Measurements from ENCODE around the gene IL21R.
A peak's percentile ranks its signal among the peaks of the same experiment; 100 is the strongest.

Gene IL21R

DNA sequence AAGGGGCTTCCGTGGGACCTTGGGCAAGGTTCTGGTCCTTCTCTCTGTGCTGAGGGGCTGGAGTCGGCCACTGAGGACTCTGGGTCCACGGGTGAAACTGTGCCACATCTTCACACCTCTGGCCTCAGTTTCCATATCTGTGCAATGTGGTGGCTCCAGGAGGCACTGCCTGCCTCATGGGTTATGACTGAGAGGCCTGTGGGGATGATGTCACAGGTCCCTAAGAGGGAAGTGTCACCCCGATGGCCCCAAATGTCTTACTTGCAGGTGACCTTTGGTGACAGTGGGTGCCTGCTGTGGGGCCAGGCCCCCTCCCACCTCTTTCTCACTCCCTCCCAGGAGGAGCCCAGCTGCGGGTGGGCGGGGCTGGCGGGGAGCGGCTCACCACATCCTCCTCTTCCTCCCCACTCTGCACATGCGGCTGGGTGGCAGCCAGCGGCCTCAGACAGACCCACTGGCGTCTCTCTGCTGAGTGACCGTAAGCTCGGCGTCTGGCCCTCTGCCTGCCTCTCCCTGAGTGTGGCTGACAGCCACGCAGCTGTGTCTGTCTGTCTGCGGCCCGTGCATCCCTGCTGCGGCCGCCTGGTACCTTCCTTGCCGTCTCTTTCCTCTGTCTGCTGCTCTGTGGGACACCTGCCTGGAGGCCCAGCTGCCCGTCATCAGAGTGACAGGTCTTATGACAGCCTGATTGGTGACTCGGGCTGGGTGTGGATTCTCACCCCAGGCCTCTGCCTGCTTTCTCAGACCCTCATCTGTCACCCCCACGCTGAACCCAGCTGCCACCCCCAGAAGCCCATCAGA is at the start of gene IL21R:
Gene IL21R, plus strand, starts transcription at position 407 of the 801 bp plus-strand sequence. CDS start 27,898 bp downstream, outside the sequence.
- Histone ChIP-seq H4K20me1 (peaks cover 0 to 34% (median 0%) of the 10 kb centered on the region in 11 experiments; a peak in 5 of 22 replicates), H3K4me1 (peaks cover 96 to 100% (median 99%) of the 10 kb centered on the region in 10 experiments), H3K27ac (peak within 1 kb of the TSS; percentile 49 to 85 (median 79)), H3K4me2 (peak within 1 kb of the TSS; percentile 83 to 97 (median 94)), H3K27me3 (peaks cover 0 to 17% (median 0%) of the 10 kb centered on the region in 11 experiments; a peak in 6 of 22 replicates), H3K4me3 (peak within 1 kb of the TSS; percentile 35 to 75 (median 58); a peak in 19 of 20 replicates), H3K9ac (peak within 1 kb of the TSS; percentile 50 to 84 (median 75)), H3K36me3 (peaks cover 0 to 6% (median 0%) of the 10 kb centered on the region in 11 experiments; a peak in 1 of 22 replicates), H3K9me3 (replicated peaks in 1 of 11) (peaks cover 0 to 5% (median 3%) of the 10 kb centered on the region in 11 experiments; a peak in 10 of 22 replicates)
- TF ChIP-seq Cebpa-rat (IDR thresholded peaks at IDR 0.05), result no peak

DNA sequence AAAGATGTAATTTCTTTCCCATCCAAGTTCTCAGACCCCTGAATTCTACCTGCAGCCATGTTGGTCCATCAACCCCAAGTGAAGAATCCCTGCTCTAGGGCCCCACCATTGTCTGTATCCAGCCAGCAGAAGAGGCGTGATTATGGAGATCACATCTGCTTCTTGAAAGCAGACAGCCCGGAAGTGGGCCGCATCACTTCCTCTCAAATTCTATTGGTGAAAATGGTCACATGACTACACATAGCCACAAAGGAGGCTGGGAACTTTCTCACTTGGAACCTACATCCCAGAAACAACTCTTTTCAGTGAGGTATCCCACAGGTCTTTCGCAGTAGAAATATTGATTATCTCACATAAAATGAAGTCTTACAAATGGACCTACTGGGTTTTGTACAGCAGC is 48.1 kb upstream of the IL21R start:
- no peak overlapping the region for H3K4me2 ChIP-seq
- H4K20me1 ChIP-seq, result peaks cover 0 to 20% (median 0%) of the 10 kb centered on the region in 11 experiments; a peak in 5 of 22 replicates
- H3K27me3 ChIP-seq, result no peaks in the 10 kb centered on the region
- H3K9ac ChIP-seq, result no peak overlapping the region
- TF ChIP-seq Cebpa-rat (IDR thresholded peaks at IDR 0.05), result no peak
- H3K4me1 ChIP-seq, result 0 out of 20 replicates have a peak, but pooled peaks cover 0 to 1% (median 0%) of the 10 kb centered on the region in 10 experiments
- peaks cover 0 to 17% (median 7%) of the 10 kb centered on the region in 11 experiments; a peak in 13 of 22 replicates for H3K9me3 ChIP-seq (replicated peaks in 1 of 11)
- no peak overlapping the region for H3K4me3 ChIP-seq
- peaks cover 32 to 100% (median 92%) of the 10 kb centered on the region in 11 experiments for H3K36me3 ChIP-seq
- H3K27ac ChIP-seq, result no peak overlapping the region

DNA sequence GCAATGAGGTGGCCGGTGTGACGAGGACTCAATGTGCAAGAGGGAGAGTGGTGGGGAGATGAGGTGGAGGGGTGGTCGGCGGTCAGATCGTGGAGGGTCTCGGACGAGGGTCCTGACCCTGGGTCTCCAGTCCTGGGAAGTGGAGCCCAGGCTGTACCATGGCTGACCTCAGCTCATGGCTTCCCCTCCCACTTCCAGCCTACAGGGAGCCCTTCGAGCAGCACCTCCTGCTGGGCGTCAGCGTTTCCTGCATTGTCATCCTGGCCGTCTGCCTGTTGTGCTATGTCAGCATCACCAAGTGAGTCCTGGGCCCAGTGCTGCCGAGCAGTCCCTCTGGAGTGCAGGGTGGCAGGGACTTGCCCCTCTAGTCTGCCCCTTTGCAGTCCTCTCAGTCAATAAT is 46.4 kb upstream of the IL21R start:
- TF ChIP-seq Cebpa-rat (IDR thresholded peaks at IDR 0.05), result no peak
- Histone ChIP-seq H3K9me3 (replicated peaks in 1 of 11) (peaks cover 0 to 21% (median 9%) of the 10 kb centered on the region in 11 experiments; a peak in 14 of 22 replicates), H3K4me2 (no peak overlapping the region), H3K4me1 (0 out of 20 replicates have a peak, but pooled peaks cover 0 to 5% (median 0%) of the 10 kb centered on the region in 10 experiments), H3K27ac (no peak overlapping the region), H4K20me1 (peaks cover 0 to 20% (median 0%) of the 10 kb centered on the region in 11 experiments; a peak in 4 of 22 replicates), H3K9ac (no peak overlapping the region), H3K27me3 (no peaks in the 10 kb centered on the region), H3K4me3 (no peak overlapping the region), H3K36me3 (peaks cover 40 to 100% (median 90%) of the 10 kb centered on the region in 11 experiments)

DNA sequence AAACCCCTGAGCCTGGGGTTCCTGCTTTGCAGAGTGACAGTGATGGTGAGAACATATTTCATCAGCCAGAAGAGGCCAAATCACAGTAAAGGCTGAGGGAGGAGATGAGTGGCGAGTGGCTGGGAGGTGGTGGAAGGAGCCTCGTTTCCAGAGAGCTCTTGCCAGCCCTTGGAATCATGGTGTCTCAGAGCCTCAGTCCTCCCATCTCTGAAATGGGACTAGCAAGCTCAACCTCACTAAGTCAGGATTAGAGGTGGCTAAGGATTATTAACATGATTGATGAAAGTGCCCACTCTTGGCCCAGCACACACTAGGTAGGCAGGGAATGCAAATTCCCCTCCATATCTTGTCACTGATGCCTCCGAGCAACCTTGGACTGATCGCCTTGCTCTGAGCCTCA is 45.2 kb upstream of the IL21R start:
- Histone ChIP-seq H3K4me3 (no peak overlapping the region), H3K27me3 (no peaks in the 10 kb centered on the region), H3K4me1 (peaks cover 0 to 5% (median 0%) of the 10 kb centered on the region in 10 experiments; a peak in 1 of 20 replicates), H4K20me1 (peaks cover 0 to 23% (median 0%) of the 10 kb centered on the region in 11 experiments; a peak in 5 of 22 replicates), H3K9ac (no peak overlapping the region), H3K4me2 (no peak overlapping the region), H3K36me3 (peaks cover 36 to 100% (median 90%) of the 10 kb centered on the region in 11 experiments), H3K9me3 (replicated peaks in 1 of 11) (peaks cover 0 to 18% (median 9%) of the 10 kb centered on the region in 11 experiments; a peak in 13 of 22 replicates), H3K27ac (no peak overlapping the region)
- no peak for TF ChIP-seq Cebpa-rat (IDR thresholded peaks at IDR 0.05)

DNA sequence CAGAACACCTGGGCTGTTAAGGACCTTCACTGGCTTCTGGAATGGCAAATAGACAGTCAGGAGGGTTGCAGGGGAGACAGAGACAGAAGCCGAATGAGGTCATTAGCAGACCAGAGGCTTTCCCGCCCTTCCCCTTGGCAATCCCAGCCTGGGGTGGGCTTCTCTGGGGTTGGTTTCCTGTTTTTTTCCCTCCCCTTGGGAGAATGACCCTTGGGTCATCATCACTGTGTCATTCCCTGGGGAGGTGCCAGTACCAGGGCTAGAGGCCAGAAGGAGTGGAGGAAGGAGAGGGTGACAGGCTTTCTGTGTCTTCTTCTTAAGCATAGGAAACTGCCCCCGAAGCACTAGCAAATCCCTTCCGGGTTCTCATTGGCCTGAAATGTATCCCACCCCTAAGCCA is 42.9 kb upstream of the IL21R start:
- Histone ChIP-seq H3K4me2 (no peak overlapping the region), H3K4me3 (no peak overlapping the region), H3K27ac (no peak overlapping the region), H3K27me3 (no peaks in the 10 kb centered on the region), H4K20me1 (peaks cover 0 to 41% (median 0%) of the 10 kb centered on the region in 11 experiments; a peak in 6 of 22 replicates), H3K9me3 (replicated peaks in 1 of 11) (peaks cover 0 to 15% (median 8%) of the 10 kb centered on the region in 11 experiments; a peak in 11 of 22 replicates), H3K36me3 (peaks cover 32 to 100% (median 90%) of the 10 kb centered on the region in 11 experiments), H3K9ac (no peak overlapping the region), H3K4me1 (peaks cover 0 to 24% (median 21%) of the 10 kb centered on the region in 10 experiments; a peak in 16 of 20 replicates)
- no peak for TF ChIP-seq Cebpa-rat (IDR thresholded peaks at IDR 0.05)

DNA sequence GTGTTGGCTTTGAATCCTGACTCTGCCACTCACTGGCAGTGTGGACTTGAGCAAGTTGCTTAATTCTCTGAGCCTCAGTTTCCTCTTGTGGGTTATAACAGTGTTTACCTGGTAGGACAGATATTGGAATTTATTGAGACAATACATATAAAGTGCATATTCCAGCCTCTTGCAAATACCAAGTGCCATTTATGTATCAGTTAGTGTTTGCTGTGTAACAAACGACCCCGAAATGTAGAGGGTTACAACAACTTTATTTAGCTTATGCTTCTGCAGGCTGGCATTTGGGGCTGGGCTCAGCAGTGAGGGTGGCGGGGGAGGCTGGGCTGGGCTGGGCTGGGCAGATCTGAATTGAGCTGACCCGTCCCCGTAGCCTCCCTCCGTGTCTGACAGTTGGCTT is 42.4 kb upstream of the IL21R start:
- peaks cover 0 to 43% (median 0%) of the 10 kb centered on the region in 11 experiments; a peak in 6 of 22 replicates for H4K20me1 ChIP-seq
- peaks cover 26 to 100% (median 90%) of the 10 kb centered on the region in 11 experiments; a peak in 21 of 22 replicates for H3K36me3 ChIP-seq
- H3K9me3 ChIP-seq (replicated peaks in 1 of 11), result peaks cover 0 to 15% (median 7%) of the 10 kb centered on the region in 11 experiments; a peak in 10 of 22 replicates
- H3K4me3 ChIP-seq, result no peak overlapping the region
- TF ChIP-seq Cebpa-rat (IDR thresholded peaks at IDR 0.05), result no peak
- peaks cover 0 to 30% (median 26%) of the 10 kb centered on the region in 10 experiments; a peak in 16 of 20 replicates for H3K4me1 ChIP-seq
- no peak overlapping the region for H3K4me2 ChIP-seq
- no peaks in the 10 kb centered on the region for H3K27me3 ChIP-seq
- H3K9ac ChIP-seq, result no peak overlapping the region
- H3K27ac ChIP-seq, result no peak overlapping the region

DNA sequence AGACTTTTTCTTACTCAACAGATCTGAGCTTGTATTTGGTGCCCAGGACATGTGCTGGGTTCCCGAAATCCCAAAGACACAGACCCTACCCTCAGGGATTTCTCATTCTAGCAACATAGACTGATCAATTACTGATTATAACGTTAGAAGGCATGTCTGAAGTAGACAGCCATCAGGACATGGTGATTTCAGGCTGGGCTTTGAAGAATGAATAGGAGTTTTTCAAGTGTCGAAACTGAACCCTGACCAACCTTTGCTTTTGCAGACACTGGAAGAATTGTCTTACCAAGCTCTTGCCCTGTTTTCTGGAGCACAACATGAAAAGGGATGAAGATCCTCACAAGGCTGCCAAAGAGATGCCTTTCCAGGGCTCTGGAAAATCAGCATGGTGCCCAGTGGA is 40.0 kb upstream of the IL21R start:
- Histone ChIP-seq H3K9me3 (replicated peaks in 1 of 11) (peaks cover 0 to 15% (median 7%) of the 10 kb centered on the region in 11 experiments; a peak in 10 of 22 replicates), H3K4me2 (peak overlapping the region in 8 of 11 experiments; percentile 52 to 85 (median 76); a peak in 14 of 22 replicates), H3K9ac (0 out of 22 replicates have a peak overlapping the region, but pooled peaks of 1 of the 11 experiments have one; percentile 20), H3K4me1 (peaks cover 8 to 48% (median 42%) of the 10 kb centered on the region in 10 experiments), H3K4me3 (no peak overlapping the region), H4K20me1 (peaks cover 0 to 47% (median 0%) of the 10 kb centered on the region in 11 experiments; a peak in 6 of 22 replicates), H3K27ac (no peak overlapping the region), H3K27me3 (no peaks in the 10 kb centered on the region), H3K36me3 (peaks cover 24 to 86% (median 69%) of the 10 kb centered on the region in 11 experiments; a peak in 21 of 22 replicates)
- no peak for TF ChIP-seq Cebpa-rat (IDR thresholded peaks at IDR 0.05)

DNA sequence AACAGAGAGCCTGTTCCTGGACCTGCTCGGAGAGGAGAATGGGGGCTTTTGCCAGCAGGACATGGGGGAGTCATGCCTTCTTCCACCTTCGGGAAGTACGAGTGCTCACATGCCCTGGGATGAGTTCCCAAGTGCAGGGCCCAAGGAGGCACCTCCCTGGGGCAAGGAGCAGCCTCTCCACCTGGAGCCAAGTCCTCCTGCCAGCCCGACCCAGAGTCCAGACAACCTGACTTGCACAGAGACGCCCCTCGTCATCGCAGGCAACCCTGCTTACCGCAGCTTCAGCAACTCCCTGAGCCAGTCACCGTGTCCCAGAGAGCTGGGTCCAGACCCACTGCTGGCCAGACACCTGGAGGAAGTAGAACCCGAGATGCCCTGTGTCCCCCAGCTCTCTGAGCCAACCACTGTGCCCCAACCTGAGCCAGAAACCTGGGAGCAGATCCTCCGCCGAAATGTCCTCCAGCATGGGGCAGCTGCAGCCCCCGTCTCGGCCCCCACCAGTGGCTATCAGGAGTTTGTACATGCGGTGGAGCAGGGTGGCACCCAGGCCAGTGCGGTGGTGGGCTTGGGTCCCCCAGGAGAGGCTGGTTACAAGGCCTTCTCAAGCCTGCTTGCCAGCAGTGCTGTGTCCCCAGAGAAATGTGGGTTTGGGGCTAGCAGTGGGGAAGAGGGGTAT is 39.3 kb upstream of the IL21R start:
- peak overlapping the region in 4 of 11 experiments; percentile 18 to 43 (median 22); a peak in 5 of 22 replicates for H3K27ac ChIP-seq
- H3K9me3 ChIP-seq (replicated peaks in 1 of 11), result peaks cover 0 to 15% (median 7%) of the 10 kb centered on the region in 11 experiments; a peak in 10 of 22 replicates
- no peak overlapping the region for H3K4me3 ChIP-seq
- H3K4me2 ChIP-seq, result peak overlapping the region in 9 of 11 experiments; percentile 2 to 85 (median 76); a peak in 17 of 22 replicates
- H3K36me3 ChIP-seq, result peaks cover 24 to 78% (median 65%) of the 10 kb centered on the region in 11 experiments; a peak in 21 of 22 replicates
- H3K9ac ChIP-seq, result peak overlapping the region in 6 of 11 experiments; percentile 20 to 58 (median 53); a peak in 8 of 22 replicates
- H3K27me3 ChIP-seq, result no peaks in the 10 kb centered on the region
- H3K4me1 ChIP-seq, result peaks cover 15 to 53% (median 47%) of the 10 kb centered on the region in 10 experiments
- TF ChIP-seq Cebpa-rat (IDR thresholded peaks at IDR 0.05), result no peak
- H4K20me1 ChIP-seq, result peaks cover 0 to 47% (median 0%) of the 10 kb centered on the region in 11 experiments; a peak in 6 of 22 replicates

Measured in BLaER1 treated with 17β-estradiol and CSF1 and Interleukin-3, amounts not matched to agents 10 nM and 100 nM (cell line).